NCI-H1694 (cell line): ENCODE measurements around the gene CTTNBP2NL.
"Not testable (repeated sequence)": the region's sequence is repeated elsewhere in the genome, so short reads cannot be mapped to it uniquely, and the experiment has no call there.

Experiments used
- DNase-seq: peaks from one replicate; lab custom pipeline; 2025; lab: John Stamatoyannopoulos, UW

CTTNBP2NL gene

GRCh38 chr1:112386024-112386723 lies 9.8 kb upstream of the CTTNBP2NL start:
- no peak for DNase-seq

DNA sequence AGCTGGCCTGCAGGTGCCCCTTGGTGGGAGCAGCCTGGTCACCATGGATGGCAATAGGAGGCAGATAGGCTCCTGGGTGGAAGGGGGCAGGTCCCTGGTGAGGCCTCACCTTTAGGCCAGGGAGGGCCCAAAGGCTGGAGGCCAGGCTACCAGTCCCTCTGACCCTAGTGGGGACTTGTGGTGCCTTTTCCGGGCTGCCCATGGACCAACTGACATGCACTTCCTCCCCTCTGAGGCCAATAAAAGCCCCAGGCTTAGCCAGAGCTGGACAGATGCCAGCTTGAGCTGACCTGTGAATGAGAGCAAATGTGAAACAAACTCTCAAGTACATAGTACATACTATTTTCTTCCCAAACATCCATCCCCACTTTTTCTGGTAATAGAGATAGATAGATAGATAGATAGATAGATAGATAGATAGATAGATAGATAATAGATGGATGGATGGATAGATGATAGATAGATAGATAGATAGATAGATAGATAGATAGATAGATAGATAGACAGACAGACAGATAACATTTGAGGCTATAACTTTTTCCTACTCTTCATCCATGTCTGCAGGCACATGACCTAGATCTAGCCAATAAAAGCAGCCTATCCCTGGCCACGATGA lies 9.2 kb upstream of the CTTNBP2NL start:
- DNase-seq, result no peak

- no peak for DNase-seq
Measured at GRCh38 chr1:112387807-112388206, 8.2 kb upstream of the CTTNBP2NL start.

DNA sequence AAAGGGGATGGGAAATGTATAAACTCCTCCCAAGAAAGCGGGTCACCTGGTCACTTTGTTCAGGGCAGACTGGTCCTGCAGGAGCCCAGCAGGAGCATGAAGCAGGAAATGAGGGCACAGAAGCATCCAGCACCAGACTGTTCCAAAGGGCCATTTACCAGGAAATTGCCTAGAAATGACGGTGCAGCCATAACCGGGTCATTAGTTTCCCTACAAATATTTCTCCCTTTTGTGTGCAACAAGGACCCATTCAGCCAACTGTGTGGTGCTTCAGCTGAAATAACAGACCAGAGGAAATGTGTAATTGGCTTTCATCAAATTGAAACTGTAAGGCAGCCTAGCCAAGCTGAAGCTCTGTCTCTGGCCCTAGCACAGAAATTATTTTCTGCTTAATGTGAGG lies 7.6 kb upstream of the CTTNBP2NL start:
- no peak for DNase-seq

DNA sequence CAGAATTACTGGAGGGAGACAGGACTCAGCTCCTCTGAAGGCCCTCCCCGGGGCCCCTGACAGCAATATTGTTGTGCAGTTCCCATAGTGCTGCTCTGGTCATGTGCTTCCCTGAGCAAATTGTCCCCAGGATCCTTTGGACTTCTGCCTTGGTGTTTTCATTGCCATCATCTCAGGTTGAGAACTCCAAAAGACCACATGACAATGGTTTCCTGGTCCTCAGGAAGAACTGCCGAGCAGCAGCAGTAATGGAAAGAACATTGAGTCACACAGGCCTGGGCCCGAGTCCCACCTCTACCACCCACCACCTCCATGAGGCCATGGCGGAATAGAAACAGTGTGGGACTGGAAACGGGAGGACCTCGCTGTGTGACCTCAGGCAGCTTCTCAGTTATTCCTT lies 6.3 kb upstream of the CTTNBP2NL start:
- DNase-seq, result no peak

DNA sequence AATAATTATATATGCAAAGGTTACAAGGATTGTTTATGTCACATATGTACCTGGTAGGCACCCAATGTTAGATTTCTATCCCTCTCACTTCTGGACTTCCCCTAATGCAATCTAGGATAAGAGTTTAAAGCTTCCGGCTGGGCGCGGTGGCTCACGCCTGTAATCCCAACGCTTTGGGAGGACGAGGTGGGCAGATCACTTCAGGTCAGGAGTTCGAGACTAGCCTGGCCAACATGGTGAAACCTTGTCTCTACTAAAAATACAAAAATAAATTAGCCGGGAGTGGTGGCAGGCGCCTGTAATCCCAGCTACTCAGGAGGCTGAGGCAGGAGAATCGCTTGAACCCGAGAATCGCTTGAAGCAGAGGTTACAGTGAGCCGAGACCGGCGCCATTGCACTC lies 5.7 kb upstream of the CTTNBP2NL start:
- not testable (repeated sequence) for DNase-seq

DNA sequence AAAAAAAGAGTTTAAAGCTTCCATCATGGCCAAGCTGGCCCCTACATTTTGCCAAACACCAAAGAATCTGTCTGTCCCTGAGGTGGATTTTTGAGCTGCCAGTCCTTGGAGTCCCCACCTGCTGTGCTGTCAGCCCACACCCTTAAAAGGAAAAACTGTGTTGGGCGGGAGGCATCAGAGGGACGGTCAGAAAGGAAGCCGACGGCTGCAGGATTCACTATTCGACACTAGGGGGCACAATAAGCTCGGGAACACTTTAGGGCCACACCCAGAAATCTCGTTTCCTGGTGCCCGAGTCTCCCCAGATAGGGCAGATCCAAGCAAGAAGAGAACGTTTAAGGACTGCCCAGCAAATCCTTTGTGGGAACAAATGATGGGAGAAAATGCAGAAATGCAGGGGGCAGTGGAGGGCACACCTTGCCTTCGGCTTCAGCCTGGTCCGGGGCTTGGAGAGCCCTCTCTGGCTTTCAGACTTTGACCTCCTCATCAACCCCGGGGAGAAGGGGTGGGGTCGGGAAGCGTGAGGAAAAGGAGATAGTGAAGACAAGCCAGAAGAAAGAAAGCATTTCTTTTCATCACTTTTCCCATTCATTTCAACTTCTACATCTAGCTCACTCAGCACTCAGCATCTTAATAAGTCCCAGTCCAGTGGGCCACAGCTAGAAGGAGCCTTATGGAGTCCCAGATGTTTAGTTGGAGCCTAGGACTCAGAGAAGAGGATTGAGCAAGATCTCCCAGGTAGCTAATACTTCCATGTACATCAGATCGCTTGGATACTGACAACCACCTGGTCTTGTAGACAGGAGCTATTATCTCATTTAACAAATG lies 5.0 kb upstream of the CTTNBP2NL start:
- peak; percentile 97 for DNase-seq

DNA sequence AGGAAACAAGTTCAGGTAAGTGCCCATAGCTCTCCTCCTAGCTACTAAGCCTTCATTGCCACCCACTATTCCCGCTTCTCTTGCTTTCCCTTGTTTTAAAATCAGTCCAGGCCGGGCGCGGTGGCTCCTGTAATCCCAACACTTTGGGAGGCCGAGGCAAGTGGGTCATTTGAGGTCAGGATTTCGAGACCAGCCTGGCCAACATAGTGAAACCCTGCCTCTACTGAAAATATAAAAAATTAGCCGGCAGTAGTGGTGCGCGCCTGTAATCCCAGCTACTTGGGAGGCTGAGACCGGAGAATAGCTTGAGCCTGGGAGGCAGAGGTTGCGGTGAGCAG lies 4.4 kb upstream of the CTTNBP2NL start:
- DNase-seq, result no peak

DNA sequence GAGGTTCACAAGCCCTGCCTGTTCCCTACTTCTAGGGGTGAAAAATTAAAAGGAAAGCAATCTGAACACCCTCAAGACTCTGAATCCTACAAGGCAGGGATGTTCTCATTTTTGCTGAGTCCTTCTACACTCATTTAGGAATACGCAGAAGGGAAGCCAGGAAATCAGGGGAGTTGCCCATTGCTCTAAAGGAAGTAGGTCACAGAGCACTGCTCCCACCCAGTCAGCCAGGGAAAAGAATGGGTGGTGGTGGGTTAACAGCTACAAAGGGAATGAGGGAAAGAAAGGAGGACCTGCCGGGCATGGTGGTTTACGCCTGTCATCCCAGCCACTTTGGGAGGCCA lies 2.4 kb upstream of the CTTNBP2NL start:
- no peak for DNase-seq

GRCh38 chr1:112394743-112395062 lies 1.3 kb upstream of the CTTNBP2NL start:
- no peak for DNase-seq

DNA sequence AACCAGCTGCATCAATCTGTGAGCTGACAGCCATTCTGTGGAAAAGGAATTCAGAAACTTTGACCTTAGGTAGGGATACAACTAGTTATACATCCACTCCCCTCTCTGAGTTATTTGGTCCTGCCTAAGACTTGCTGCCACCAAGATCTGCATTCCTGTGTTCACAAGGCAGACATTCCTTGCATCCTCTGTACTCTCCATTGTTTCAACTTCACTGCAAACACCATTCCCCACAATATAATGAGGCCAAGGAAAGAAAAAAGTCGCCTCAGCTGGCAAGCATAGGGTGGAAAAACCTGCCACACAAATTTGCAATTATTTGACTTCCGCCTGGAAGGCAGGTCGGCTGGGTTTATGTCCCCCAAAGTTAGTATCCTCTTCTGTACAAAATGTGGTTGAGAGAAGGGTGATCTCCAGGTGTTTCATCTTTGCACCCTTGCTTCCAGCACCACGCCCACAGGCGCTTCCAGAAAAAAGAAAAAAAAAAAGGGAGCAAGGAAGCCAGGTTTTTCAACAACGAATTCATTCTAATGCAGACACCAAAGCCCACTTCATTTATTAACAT lies 676 bp upstream of the CTTNBP2NL start:
- no peak for DNase-seq

DNA sequence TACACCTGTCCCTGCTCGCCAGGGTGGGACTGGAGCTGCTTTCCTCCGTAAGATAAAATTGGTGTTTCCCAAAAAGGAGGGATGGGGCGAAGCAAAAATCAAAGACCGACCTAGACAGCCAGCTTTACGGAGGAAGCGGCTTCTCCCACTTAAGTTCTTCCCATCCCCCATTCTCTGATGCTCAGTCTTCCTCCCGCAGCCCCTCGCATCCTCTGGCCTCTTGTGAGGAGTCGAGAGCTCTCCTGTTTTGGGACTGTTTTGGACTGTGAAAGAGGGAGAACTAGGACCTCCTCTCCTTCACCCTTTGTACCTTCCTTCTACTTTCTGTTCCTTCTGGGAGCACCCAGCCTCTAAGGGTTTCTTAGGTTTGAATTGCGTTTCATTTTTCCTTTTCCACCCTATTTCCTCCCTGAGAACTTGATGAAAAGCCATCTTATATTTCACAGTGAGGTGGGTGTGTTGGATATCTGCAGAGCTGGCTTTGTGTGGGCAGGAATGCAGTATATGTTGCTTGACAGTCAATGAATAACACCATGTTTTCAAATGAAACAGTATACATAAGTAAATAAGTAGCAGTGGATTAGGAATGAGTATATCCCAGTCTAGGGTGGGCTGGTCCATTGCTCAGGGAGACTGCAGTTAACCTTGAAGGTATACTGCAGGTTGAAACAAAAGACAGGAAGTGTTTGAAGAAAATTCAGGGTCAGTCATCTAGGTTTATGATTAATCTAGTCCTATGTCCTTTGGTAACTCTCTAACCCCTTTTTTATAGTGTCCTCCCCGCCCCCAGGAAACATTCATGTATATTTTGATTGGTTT lies 848 bp downstream of the CTTNBP2NL start:
- no peak for DNase-seq

DNA sequence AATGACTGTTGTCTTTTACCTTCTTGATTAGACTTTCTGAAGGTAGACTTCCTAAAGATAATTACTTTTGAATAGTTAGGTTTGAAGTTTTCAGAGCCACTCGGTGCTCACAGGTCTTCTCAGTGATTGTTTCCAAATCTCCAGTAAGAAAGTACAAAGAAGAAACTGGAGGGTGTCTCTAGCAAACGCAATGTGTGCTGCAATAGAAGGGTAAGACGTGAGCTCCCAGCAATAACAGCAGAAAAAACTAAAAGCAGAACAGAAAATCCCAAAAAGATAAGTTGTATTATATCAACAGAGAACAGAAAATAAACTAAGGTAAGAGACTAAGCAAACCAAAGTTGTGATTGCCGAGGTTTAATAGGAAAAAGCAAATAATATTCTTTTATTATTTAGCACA lies 1.8 kb downstream of the CTTNBP2NL start:
- DNase-seq, result no peak

DNA sequence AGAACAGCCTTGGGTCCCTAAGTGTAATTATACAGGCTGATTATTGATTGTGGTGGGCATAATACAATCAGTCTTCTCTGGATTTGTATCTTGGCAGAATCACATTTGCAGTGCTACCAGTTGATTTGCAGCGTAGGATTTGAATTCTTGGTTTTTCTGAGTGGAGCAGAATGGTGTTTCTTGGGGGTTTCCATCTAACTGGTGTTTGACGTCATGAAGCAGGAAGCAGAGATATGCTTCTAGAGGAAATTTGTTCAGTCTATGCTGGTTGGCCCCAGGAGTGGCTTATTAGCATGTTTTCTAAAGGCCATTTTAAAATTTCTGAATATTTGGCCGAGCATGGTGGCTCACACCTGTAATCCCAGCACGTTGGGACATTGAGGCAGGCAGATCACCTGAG lies 3.4 kb downstream of the CTTNBP2NL start:
- DNase-seq, result no peak

DNA sequence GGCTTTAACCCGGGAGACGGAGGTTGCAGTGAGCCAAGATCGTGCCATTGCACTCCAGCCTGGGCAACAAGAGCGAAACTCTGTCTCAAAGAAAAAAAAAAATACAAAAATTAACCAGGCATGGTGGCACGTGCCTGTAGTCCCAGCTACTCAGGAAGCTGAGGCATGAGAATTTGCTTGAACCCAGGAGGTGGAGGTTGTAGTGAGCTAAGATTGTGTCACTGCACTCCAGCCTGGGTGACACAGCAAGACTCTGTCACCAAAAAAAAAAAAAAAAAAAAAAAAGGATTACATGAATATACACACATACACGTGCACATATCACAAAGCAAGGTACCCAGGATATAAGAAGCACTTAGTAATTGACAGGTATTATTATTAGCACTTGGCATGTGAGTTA lies 4.7 kb downstream of the CTTNBP2NL start:
- not testable (repeated sequence) for DNase-seq

GRCh38 chr1:112402682-112403643 lies 6.9 kb downstream of the CTTNBP2NL start:
- DNase-seq, result no peak

DNA sequence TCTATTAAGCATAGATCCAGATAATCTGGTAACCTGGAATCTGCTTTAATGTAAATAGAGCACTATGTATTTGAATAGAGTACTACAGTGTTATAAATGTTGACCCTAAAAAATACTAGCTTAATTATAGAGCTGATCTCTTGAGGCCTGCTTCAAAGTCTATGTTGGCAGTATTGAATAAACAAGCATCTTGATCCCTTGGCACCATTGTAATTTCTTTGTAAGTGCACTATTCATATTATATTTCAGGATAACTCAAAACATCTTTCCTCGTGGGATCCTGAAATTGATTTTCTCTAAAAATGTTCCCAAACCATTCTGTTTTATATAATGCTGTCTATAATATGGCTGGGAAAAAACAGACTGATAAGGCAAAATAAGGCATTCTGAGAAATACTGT lies 10.8 kb downstream of the CTTNBP2NL start:
- no peak for DNase-seq

DNA sequence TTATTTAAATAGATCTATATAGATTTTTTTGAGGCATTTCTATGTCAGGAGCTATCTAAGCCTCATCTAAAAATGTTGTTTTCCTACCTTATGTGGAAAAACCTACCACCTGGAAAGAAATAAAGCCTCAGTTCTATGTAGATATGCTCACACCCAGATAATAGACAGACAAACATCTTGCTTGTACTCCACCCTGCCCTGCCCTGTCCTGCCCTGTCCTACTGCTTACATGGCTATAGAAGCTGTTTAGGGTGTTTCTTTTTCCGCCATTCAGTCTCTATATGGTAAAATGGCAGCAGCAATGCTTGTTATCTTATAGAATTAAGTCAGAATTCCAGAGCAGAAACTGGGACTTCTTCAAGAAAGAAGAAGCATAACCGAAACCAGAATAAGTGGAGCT lies 13.4 kb downstream of the CTTNBP2NL start:
- DNase-seq, result no peak

DNA sequence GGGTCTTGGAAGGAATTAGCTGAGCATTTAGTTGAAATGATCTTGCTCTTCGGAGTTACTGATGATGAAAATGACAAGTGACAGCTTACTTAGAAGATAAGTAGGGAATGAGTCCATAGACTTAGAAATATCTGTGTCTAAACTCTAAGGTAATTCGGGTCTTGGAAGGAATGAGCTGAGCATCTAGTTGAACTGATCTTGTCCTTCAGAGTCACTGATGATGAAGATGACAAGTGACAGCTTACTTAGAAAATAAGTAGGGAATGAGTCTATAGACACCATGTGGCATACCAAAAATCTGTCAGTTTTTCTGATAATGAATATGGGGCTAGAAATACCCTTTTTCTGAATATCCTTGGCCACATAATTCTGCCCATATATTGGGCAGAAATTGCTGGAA lies 14.7 kb downstream of the CTTNBP2NL start:
- no peak for DNase-seq

DNA sequence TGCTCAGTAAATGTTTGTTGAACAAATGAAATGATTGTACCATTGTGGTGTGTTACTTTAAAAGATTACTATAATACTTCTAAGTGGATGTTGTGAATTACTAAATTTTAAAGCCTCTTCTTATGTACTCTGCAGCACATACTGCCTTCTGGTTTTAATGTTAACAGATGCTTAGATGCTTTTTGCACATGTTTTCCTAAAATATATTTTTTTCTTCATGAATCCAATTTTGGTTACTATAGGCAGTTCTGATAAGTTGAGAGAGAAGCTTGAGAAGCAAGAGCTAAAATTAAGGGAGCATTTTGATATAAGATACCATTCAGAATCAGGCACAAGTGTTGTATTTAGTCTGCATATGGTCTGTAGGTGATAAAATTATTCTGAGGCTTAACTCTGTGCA lies 21.3 kb downstream of the CTTNBP2NL start:
- no peak for DNase-seq
